GM23248 (cell line): ENCODE data around the gene MAVS.

ENCODE experiments used
- EZH2 ChIP-seq: fragments of 200-600 bp; sonication (generic); IDR thresholded peaks from 2 replicates; pipeline ENCODE4 v1.6.1; 2018; ENCODE audit warnings: antibody characterized with exemption, mild to moderate bottlenecking; ENCODE audit not compliant: insufficient read depth, poor library complexity, severe bottlenecking
- EZH2phosphoT487 ChIP-seq: fragments of 200-600 bp; sonication (generic); IDR thresholded peaks from 2 replicates; pipeline ENCODE4 v1.6.1; 2018; ENCODE audit warnings: antibody characterized with exemption, moderate library complexity, mild to moderate bottlenecking, low read depth; ENCODE audit not compliant: insufficient read depth

DNA sequence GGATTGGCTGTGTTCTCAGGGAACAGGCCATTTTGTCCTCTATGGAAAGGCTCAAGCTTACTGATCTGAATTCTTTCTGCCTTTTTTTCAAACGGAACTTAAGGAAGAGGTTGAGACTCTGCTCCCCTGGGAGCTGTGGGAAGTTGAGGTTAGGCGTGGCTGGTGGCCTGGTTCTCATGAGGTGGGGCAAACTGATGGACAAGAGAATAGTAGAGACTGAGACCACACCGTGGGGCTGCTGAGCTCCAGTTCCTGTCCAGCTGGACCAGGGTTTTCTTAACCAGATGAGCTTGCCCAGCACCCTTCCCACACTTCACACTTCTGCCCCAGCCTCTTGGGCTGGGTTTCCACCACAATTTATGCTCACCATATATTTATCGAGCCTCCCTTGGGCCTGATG is 20.2 kb upstream of the MAVS start:
- TF ChIP-seq EZH2, result no peak
- no peak for TF ChIP-seq EZH2phosphoT487
